ENCODE measurements around the gene ADAMTSL4. TPM values are rescaled to one million over a fixed set of nuclear protein-coding genes. Genes with fewer than 3 reads are reported as not detected.
A peak's percentile ranks its signal among the peaks of the same experiment; 100 is the strongest.

ADAMTSL4 gene
- total and polyA plus RNA-seq, 3 donors from 2014 or later = 8.9 to 14.2 (median 10.0) TPM

DNA sequence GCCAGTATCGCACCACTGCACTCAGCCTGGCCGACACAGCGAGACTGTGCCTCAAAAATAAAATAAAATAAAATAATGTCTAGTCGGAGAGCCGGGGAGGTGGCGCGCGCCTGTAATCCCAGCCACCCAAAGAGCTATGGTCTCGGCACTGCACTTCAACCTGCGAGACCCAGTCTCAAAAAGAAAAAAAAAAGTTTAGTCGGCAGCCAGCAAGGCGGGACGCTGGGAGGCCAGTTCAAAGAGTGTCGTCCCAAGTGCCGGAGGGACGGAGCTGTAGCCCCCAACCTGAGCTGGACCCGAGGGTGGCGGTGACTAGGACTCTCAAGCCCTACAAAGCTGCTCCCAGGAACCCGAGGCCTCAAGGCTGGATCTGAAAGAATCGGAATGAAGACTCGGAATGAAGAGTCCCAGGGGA lies 34.3 kb upstream of the ADAMTSL4 start:
- Histone ChIP-seq H3K27ac (peak overlapping the region; percentile 79 to 86), H3K4me1 (peaks cover 5% of the 10 kb centered on the region), H3K27me3 (no peaks in the 10 kb centered on the region), H3K4me3 (peak overlapping the region; percentile 57 to 64), H3K9me3 (no peaks in the 10 kb centered on the region), H3K36me3 (ENCODE audit: low read depth, missing control alignments) (no peaks in the 10 kb centered on the region)
- DNase-seq = no peak
- 19 to 21% methylated on average over 21 of the region's 21 CpGs for WGBS, 2 donors
- TF ChIP-seq, protein P1, sequence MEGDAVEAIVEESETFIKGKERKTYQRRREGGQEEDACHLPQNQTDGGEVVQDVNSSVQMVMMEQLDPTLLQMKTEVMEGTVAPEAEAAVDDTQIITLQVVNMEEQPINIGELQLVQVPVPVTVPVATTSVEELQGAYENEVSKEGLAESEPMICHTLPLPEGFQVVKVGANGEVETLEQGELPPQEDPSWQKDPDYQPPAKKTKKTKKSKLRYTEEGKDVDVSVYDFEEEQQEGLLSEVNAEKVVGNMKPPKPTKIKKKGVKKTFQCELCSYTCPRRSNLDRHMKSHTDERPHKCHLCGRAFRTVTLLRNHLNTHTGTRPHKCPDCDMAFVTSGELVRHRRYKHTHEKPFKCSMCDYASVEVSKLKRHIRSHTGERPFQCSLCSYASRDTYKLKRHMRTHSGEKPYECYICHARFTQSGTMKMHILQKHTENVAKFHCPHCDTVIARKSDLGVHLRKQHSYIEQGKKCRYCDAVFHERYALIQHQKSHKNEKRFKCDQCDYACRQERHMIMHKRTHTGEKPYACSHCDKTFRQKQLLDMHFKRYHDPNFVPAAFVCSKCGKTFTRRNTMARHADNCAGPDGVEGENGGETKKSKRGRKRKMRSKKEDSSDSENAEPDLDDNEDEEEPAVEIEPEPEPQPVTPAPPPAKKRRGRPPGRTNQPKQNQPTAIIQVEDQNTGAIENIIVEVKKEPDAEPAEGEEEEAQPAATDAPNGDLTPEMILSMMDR (IDR thresholded peaks at IDR 0.05) = no peak
- TF ChIP-seq POLR2A (IDR thresholded peaks at IDR 0.05) = no peak
- intact Hi-C loops (cut with DNase I; ENCODE audit: low total_unique reads) = no loop called here

DNA sequence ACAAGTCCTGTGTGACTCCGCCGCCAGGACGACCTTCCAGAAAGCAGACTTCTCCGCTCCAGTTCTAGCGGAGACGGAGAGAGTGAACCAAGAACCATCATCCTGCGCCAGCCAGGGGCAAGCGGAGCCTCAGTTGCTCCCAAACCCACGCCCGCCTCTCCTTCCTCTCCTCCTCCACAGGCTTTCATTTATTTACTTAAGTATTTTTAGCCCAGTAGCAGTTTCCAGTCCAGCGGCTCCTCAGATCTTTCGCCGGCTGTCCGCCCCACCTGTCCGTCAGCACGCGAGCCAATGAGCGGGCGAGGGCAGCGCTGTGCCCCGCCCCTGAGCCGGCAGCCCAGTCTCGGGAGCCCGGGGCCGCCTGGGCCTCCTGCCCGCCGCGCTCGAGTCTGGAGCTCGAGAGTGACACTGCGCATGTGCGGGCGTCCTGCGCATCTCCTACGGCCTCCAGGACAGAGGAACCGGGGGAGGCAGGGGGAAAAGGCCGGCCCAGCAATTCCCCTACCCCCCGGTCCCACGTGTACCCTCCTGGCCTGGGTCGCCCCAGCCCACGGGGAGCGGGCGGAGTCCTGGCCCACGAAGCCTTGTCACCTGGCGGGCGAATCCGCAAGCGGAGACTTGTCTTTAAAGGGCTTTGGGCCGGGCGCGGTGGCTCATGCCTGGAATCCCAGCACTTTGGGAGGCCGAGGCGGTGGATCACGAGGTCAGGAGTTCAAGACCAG lies 33.7 kb upstream of the ADAMTSL4 start, which contains the start of gene FALEC:
Gene FALEC (plus strand): TSS at position 425 of the 722 bp plus-strand sequence.
- peak; percentile 97 for DNase-seq
- intact Hi-C loops (cut with DNase I; ENCODE audit: low total_unique reads) = no loop called here
- no peaks in the 10 kb centered on the region for H3K9me3 ChIP-seq
- no peaks in the 10 kb centered on the region for H3K36me3 ChIP-seq (ENCODE audit: low read depth, missing control alignments)
- TF ChIP-seq, protein P1 (IDR thresholded peaks at IDR 0.05) = peak in 1 of 3 experiments; percentile 23
- no peak for TF ChIP-seq POLR2A (IDR thresholded peaks at IDR 0.05)
- H3K4me1 ChIP-seq = peaks cover 5% of the 10 kb centered on the region
- WGBS, 2 donors = 0 to 1% methylated on average over 22 to 41 of the region's 54 CpGs
- peak within 1 kb of the TSS; percentile 79 to 86 for H3K27ac ChIP-seq
- H3K4me3 ChIP-seq = peak within 1 kb of the TSS; percentile 57 to 64
- H3K27me3 ChIP-seq = no peaks in the 10 kb centered on the region

GRCh38 chr1:150516050-150516591 lies 33.1 kb upstream of the ADAMTSL4 start:
- no peaks in the 10 kb centered on the region for H3K9me3 ChIP-seq
- no peak for DNase-seq
- no peaks in the 10 kb centered on the region for H3K27me3 ChIP-seq
- H3K27ac ChIP-seq = peak overlapping the region; percentile 72 to 86
- H3K36me3 ChIP-seq (ENCODE audit: low read depth, missing control alignments) = no peaks in the 10 kb centered on the region
- H3K4me1 ChIP-seq = peaks cover 5% of the 10 kb centered on the region
- H3K4me3 ChIP-seq = peak overlapping the region; percentile 57 to 64
- WGBS, 2 donors = 1 to 2% methylated on average over 19 of the region's 19 CpGs
- intact Hi-C loops (cut with DNase I; ENCODE audit: low total_unique reads) = no loop called here
- no peak for TF ChIP-seq POLR2A (IDR thresholded peaks at IDR 0.05)
- TF ChIP-seq, protein P1 (IDR thresholded peaks at IDR 0.05) = peak in 1 of 3 experiments; percentile 2

DNA sequence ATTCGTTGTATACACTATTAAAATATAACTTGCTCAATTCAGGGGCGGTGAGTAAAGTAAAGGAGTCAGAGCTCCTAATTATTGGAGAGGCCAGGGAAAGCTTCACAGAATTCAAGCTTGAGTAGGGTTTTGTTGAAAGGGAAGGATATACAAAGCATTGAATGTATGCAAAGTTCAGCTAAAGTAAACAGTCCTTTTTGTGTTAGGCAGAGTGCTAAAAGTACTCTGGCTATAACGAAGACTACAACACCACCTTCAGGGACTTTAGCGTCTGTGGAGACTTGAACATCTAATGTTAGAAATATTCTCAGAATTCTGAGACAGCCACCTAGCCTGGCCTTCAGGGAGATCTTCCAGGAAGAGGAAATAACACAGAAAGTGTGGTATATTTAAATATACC lies 32.6 kb upstream of the ADAMTSL4 start:
- DNase-seq = no peak
- intact Hi-C loops (cut with DNase I; ENCODE audit: low total_unique reads) = no loop called here
- 27 to 30% methylated on average over 4 of the region's 4 CpGs for WGBS, 2 donors
- Histone ChIP-seq H3K4me1 (peaks cover 5% of the 10 kb centered on the region), H3K36me3 (ENCODE audit: low read depth, missing control alignments) (no peaks in the 10 kb centered on the region), H3K4me3 (peak overlapping the region in 1 of 2 donors; percentile 64), H3K9me3 (no peaks in the 10 kb centered on the region), H3K27ac (peak overlapping the region in 1 of 2 donors; percentile 72), H3K27me3 (no peaks in the 10 kb centered on the region)
- TF ChIP-seq, protein P1 (IDR thresholded peaks at IDR 0.05) = no peak
- no peak for TF ChIP-seq POLR2A (IDR thresholded peaks at IDR 0.05)
